ENCODE data around the gene PAK6.

PAK6 gene

DNA sequence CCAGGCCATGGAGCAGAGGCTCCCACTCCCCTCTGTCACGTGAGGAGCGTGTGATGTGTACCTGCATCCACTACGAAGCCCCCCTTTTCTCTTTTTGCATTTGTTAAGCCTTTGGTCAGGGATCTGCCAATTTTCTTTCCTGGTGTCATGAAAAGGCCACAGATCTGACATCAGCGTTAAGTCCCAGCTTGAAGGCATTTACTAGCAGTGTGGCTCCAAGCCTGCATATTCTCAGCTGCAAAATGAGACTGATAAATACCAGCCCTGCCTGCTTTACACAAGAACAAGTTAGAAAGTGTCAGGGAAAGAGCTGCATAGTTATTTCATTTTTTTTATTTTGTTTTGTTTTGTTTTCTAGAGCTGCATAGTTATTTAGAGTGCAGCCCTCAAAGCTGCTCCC, 46.3 kb downstream of the PAK6 start:
- H3K27ac ChIP-seq: peak overlapping the region; percentile 59
- peaks cover 17 to 32% of the 10 kb centered on the region in 2 experiments for H3K4me1 ChIP-seq (ENCODE audit: control insufficient read depth in 1 of 2, insufficient read depth in 1 of 2, low read depth in 1 of 2, low read length in 1 of 2)
- peaks cover 33% of the 10 kb centered on the region for H3K27me3 ChIP-seq
- no peaks in the 10 kb centered on the region for H3K9me3 ChIP-seq
- no peak for TF ChIP-seq CTCF (IDR thresholded peaks at IDR 0.05)
- H3K4me3 ChIP-seq (ENCODE audit: low read depth in 1 of 2, low read length in 1 of 2): no peak overlapping the region
- peaks cover 54% of the 10 kb centered on the region for H3K36me3 ChIP-seq

DNA sequence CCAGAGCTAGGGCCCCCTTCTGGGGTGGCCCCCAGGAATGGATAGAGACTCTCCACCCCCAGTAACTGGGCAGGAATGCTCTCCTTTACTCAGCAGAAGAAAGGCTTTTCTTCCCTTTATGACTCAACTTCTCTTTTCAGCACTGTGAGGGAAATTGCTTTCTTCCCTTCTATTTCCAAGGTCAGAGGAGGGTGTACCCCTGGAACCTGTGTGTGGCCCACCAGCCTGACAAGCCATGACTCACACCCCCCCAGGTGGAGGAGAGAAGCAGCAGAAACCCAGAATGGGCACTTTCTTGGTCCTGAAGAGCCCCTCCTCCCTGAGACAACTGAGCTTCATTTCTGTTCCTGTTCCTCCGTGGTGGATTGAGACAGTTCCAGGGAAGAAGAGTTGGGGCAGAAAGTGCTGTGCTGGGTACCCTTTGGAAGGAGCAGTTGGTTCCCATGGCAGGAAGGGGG, 46.7 kb downstream of the PAK6 start:
- Histone ChIP-seq H3K27ac (peak overlapping the region; percentile 59), H3K27me3 (peaks cover 29% of the 10 kb centered on the region), H3K4me3 (ENCODE audit: low read depth in 1 of 2, low read length in 1 of 2) (no peak overlapping the region), H3K36me3 (peaks cover 58% of the 10 kb centered on the region), H3K4me1 (ENCODE audit: control insufficient read depth in 1 of 2, insufficient read depth in 1 of 2, low read depth in 1 of 2, low read length in 1 of 2) (peaks cover 17 to 32% of the 10 kb centered on the region in 2 experiments), H3K9me3 (no peaks in the 10 kb centered on the region)
- TF ChIP-seq CTCF (IDR thresholded peaks at IDR 0.05): no peak

DNA sequence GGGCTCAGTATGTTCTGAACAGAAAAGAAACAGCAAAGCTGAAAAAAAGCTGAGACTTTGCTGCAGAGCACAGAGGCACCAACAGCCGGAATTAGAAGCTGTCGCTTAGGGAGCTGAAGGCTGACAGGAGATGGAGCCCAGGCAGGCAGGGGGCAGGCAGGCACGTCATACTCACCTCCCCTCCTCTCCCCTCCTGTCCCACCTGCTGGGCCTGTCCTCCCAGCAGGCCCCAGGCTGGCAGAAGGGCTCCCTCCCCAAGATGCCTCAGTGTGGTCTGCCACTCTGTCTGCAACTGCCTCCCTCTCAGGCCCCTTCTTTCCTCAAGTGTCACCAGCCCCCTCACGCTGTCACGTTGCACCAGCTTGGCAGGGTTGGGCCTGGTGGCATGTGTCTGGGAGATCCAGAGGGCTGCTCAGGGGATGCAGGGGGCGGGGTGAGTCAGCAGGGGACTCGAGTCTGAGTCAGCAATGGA, 47.2 kb downstream of the PAK6 start:
- no peak for TF ChIP-seq CTCF (IDR thresholded peaks at IDR 0.05)
- Histone ChIP-seq H3K4me3 (ENCODE audit: low read depth in 1 of 2, low read length in 1 of 2) (no peak overlapping the region), H3K4me1 (ENCODE audit: control insufficient read depth in 1 of 2, insufficient read depth in 1 of 2, low read depth in 1 of 2, low read length in 1 of 2) (peaks cover 16 to 32% of the 10 kb centered on the region in 2 experiments), H3K36me3 (peaks cover 64% of the 10 kb centered on the region), H3K9me3 (no peaks in the 10 kb centered on the region), H3K27ac (peak overlapping the region; percentile 59), H3K27me3 (peaks cover 24% of the 10 kb centered on the region)

DNA sequence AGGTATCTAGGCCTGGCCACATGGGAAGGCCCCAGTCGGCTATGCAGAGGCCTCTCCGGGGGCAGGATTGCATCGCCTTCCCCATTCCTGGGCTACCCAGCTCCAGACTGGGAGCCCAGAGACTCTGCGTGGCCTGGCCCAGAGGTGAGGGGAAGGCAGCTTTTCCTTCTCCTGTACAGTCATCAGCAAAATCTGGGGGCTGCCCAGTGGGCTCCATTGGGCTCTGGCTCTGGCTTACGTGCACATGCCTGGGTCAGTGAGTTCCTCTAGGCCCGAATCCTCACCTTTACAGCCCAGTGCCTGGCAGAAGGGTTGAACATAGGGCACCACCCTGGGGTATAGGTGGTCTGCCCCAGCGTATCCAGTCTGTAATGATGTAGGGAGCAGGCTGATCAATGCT, 47.9 kb downstream of the PAK6 start:
- peaks cover 9 to 28% of the 10 kb centered on the region in 2 experiments for H3K4me1 ChIP-seq (ENCODE audit: control insufficient read depth in 1 of 2, insufficient read depth in 1 of 2, low read depth in 1 of 2, low read length in 1 of 2)
- no peak overlapping the region for H3K4me3 ChIP-seq (ENCODE audit: low read depth in 1 of 2, low read length in 1 of 2)
- peaks cover 17% of the 10 kb centered on the region for H3K27me3 ChIP-seq
- peak overlapping the region; percentile 8 for H3K27ac ChIP-seq
- peaks cover 71% of the 10 kb centered on the region for H3K36me3 ChIP-seq
- no peaks in the 10 kb centered on the region for H3K9me3 ChIP-seq
- no peak for TF ChIP-seq CTCF (IDR thresholded peaks at IDR 0.05)

DNA sequence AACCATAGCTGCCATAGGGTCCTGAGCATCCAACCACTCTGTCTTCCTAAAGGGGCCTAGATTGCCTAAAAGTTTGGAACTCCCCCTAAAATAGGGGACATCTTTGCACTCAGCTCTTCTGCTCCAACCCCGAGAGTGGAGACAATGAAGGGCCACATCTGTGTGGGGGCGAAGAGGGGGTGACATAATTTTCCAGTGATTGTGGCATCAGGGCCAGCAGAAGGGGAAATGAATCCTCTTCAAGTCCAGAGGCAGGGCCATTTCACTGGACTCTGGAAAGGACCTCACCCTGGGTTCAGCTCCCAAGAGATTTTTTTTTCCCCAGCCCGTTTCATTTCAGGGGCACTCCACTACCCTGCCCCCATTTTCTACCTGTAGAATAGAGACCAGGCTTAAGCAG, 48.6 kb downstream of the PAK6 start:
- no peak for TF ChIP-seq CTCF (IDR thresholded peaks at IDR 0.05)
- H3K27ac ChIP-seq: no peak overlapping the region
- peaks cover 9 to 21% of the 10 kb centered on the region in 2 experiments for H3K4me1 ChIP-seq (ENCODE audit: control insufficient read depth in 1 of 2, insufficient read depth in 1 of 2, low read depth in 1 of 2, low read length in 1 of 2)
- H3K9me3 ChIP-seq: no peaks in the 10 kb centered on the region
- H3K4me3 ChIP-seq (ENCODE audit: low read depth in 1 of 2, low read length in 1 of 2): no peak overlapping the region
- H3K36me3 ChIP-seq: peaks cover 78% of the 10 kb centered on the region
- peaks cover 17% of the 10 kb centered on the region for H3K27me3 ChIP-seq

Measured in neutrophil (primary cell).